ENCODE data around the gene SCARB1. TPM values are rescaled to one million over a fixed set of nuclear protein-coding genes. Genes with fewer than 3 reads are reported as not detected.

Gene SCARB1
- total and polyA plus RNA-seq, 2 donors (not counting 1 experiment from before 2014, with no cell fraction given), result 14.7 to 32.5 TPM

DNA sequence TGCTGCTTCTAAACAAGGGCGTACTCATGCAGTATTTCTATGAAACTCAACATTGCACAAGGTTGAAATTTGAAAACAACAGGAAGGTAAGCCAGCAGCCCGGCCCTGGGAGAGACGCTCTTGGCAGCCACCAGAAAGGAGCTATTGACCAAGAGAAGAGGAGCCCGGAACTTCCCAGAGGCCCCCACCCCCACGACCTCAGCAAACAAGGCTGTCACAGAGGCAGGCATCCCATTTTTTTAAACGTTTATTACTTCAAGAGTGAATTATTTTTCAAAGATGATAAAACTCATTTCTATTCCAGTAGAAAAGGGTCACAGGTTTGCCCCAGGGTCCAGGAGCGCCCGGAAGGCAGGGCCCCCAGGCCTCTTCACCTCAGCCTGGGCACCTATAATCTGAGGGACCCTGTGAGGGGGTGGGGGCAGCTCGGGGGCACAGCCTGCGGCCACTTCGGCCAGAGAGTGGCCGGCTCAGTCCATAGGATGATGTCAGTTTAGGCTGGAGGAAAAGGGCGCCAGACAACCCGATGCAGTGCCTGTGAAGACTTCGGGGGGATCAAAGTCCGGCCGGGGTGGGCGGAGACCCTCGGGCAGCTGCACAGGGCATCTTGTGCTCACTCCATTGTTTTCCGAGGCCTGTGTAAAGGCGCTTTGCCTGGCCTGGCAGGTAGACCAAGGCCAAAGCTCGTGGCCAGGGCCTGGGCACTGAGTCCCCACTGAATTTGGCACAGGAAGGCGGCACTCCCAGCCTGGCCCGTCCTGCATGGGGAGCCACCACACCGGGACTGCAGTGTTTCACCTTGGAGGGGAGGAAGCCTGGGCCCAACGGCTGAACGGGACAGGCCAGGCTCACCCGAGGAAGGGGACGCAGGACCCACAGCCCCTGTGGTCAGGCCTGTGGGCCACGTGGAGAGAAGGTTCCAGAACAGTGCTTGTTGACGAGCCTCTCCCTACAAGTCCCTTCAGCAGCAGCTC lies 86.0 kb downstream of the SCARB1 start:
- Histone ChIP-seq H4K20me1 (ENCODE audit: control insufficient read depth, extremely low read depth, insufficient read depth, low read length) (no peaks in the 10 kb centered on the region), H3K27me3 (ENCODE audit: control insufficient read depth, insufficient read depth, low read length) (no peaks in the 10 kb centered on the region), H3K4me3 (replicated peaks in 1 of 4; ENCODE audit: control extremely low read depth in 1 of 4, insufficient read depth in 1 of 4, low read depth in 3 of 4, low read length in 4 of 4) (no peak overlapping the region), H3K9ac (ENCODE audit: insufficient read depth, low read length) (no peak overlapping the region), H3K27ac (ENCODE audit: insufficient read depth, low read length) (no peak overlapping the region), H3K79me2 (ENCODE audit: control insufficient read depth, insufficient read depth, low read length) (no peaks in the 10 kb centered on the region), H3K4me2 (ENCODE audit: extremely low read depth, insufficient read depth, low read length) (no peak overlapping the region), H3K36me3 (ENCODE audit: control insufficient read depth, insufficient read depth, low read length) (no peaks in the 10 kb centered on the region), H2AFZ (ENCODE audit: low read length) (no peak overlapping the region), H3K4me1 (ENCODE audit: control insufficient read depth, extremely low read depth, insufficient read depth, low read length) (peaks cover 14% of the 10 kb centered on the region), H3K9me3 (ENCODE audit: control insufficient read depth, insufficient read depth, low read depth, low read length) (no peaks in the 10 kb centered on the region)
- DNase-seq (ENCODE audit: low read depth in 2 of 2), result no peak
- TF ChIP-seq, protein P1, sequence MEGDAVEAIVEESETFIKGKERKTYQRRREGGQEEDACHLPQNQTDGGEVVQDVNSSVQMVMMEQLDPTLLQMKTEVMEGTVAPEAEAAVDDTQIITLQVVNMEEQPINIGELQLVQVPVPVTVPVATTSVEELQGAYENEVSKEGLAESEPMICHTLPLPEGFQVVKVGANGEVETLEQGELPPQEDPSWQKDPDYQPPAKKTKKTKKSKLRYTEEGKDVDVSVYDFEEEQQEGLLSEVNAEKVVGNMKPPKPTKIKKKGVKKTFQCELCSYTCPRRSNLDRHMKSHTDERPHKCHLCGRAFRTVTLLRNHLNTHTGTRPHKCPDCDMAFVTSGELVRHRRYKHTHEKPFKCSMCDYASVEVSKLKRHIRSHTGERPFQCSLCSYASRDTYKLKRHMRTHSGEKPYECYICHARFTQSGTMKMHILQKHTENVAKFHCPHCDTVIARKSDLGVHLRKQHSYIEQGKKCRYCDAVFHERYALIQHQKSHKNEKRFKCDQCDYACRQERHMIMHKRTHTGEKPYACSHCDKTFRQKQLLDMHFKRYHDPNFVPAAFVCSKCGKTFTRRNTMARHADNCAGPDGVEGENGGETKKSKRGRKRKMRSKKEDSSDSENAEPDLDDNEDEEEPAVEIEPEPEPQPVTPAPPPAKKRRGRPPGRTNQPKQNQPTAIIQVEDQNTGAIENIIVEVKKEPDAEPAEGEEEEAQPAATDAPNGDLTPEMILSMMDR (conservative IDR thresholded peaks at IDR 0.05 in 1 of 2, IDR thresholded peaks at IDR 0.05 in 1 of 2; ENCODE audit: low read depth in 1 of 2, low read length in 2 of 2), result no peak
- no peak for TF ChIP-seq EZH2 (IDR thresholded peaks at IDR 0.05; ENCODE audit: low read length, missing control alignments)

DNA sequence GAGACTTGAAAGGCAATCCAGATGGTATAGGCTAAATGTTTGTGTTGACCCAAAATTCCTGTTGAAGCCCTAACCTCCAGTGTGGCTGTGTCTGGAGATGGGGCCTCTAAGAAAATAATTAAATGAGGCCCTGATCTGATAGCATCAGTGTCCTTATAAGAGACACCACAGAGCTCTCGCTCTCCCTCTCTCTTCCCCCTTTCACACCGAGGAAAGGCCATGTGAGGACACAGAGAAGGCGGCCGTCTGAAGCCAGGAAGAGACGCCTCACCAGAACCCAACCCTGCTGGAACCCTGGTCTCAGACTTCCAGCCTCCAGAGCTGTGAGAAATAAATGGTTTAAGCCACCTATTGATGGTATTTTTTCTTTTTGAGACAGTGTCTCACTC lies 87.5 kb downstream of the SCARB1 start:
- H3K27me3 ChIP-seq (ENCODE audit: control insufficient read depth, insufficient read depth, low read length), result no peaks in the 10 kb centered on the region
- H3K4me3 ChIP-seq (replicated peaks in 1 of 4; ENCODE audit: control extremely low read depth in 1 of 4, insufficient read depth in 1 of 4, low read depth in 3 of 4, low read length in 4 of 4), result no peak overlapping the region
- H4K20me1 ChIP-seq (ENCODE audit: control insufficient read depth, extremely low read depth, insufficient read depth, low read length), result no peaks in the 10 kb centered on the region
- TF ChIP-seq EZH2 (IDR thresholded peaks at IDR 0.05; ENCODE audit: low read length, missing control alignments), result no peak
- TF ChIP-seq, protein P1 (conservative IDR thresholded peaks at IDR 0.05 in 1 of 2, IDR thresholded peaks at IDR 0.05 in 1 of 2; ENCODE audit: low read depth in 1 of 2, low read length in 2 of 2), result no peak
- no peaks in the 10 kb centered on the region for H3K9me3 ChIP-seq (ENCODE audit: control insufficient read depth, insufficient read depth, low read depth, low read length)
- no peaks in the 10 kb centered on the region for H3K36me3 ChIP-seq (ENCODE audit: control insufficient read depth, insufficient read depth, low read length)
- no peak overlapping the region for H3K9ac ChIP-seq (ENCODE audit: insufficient read depth, low read length)
- H3K4me2 ChIP-seq (ENCODE audit: extremely low read depth, insufficient read depth, low read length), result no peak overlapping the region
- no peaks in the 10 kb centered on the region for H3K79me2 ChIP-seq (ENCODE audit: control insufficient read depth, insufficient read depth, low read length)
- H3K27ac ChIP-seq (ENCODE audit: insufficient read depth, low read length), result no peak overlapping the region
- no peak overlapping the region for H2AFZ ChIP-seq (ENCODE audit: low read length)
- peaks cover 14% of the 10 kb centered on the region for H3K4me1 ChIP-seq (ENCODE audit: control insufficient read depth, extremely low read depth, insufficient read depth, low read length)
- no peak for DNase-seq (ENCODE audit: low read depth in 2 of 2)

DNA sequence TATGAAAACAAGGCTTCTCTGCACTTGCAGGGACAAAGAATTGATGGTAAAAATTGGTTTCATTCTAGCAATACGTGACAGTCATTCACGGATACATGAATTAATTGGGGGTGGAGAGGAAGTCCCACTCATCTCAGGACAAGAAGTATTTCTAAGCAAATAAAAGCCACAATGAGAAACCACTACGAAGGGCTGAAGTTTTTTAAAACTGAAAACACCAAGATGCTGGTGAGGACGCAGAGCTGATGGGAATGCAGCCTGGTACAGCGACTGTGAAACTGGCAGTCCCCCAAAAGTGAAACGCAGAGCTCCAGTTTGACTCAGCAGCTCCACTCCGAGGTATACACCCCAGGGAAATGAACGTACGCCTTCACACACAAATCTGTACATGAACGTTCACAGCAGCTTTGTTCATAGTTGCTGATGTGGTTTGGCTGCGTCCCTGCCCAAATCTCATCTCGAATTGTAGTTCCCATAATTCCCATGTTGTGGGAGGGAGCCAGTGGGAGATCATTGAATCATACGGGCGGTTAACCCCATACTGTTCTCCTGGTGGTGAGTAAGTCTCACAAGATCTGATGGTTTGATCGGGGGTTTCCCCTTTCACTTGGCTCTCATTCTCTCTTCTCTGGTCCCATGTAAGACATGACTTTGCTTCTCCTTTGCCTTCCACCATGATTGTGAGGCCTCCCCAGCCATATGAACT lies 89.0 kb downstream of the SCARB1 start:
- TF ChIP-seq, protein P1 (conservative IDR thresholded peaks at IDR 0.05 in 1 of 2, IDR thresholded peaks at IDR 0.05 in 1 of 2; ENCODE audit: low read depth in 1 of 2, low read length in 2 of 2), result peak in 1 of 2 donors; percentile 14
- TF ChIP-seq EZH2 (IDR thresholded peaks at IDR 0.05; ENCODE audit: low read length, missing control alignments), result no peak
- Histone ChIP-seq H3K9ac (ENCODE audit: insufficient read depth, low read length) (no peak overlapping the region), H3K4me1 (ENCODE audit: control insufficient read depth, extremely low read depth, insufficient read depth, low read length) (peaks cover 14% of the 10 kb centered on the region), H3K36me3 (ENCODE audit: control insufficient read depth, insufficient read depth, low read length) (no peaks in the 10 kb centered on the region), H3K27me3 (ENCODE audit: control insufficient read depth, insufficient read depth, low read length) (no peaks in the 10 kb centered on the region), H2AFZ (ENCODE audit: low read length) (peak overlapping the region; percentile 65), H3K79me2 (ENCODE audit: control insufficient read depth, insufficient read depth, low read length) (no peaks in the 10 kb centered on the region), H3K4me3 (replicated peaks in 1 of 4; ENCODE audit: control extremely low read depth in 1 of 4, insufficient read depth in 1 of 4, low read depth in 3 of 4, low read length in 4 of 4) (peak overlapping the region in 3 of 4 experiments; percentile 35 to 43 (median 37)), H3K4me2 (ENCODE audit: extremely low read depth, insufficient read depth, low read length) (peak overlapping the region; percentile 80), H3K9me3 (ENCODE audit: control insufficient read depth, insufficient read depth, low read depth, low read length) (no peaks in the 10 kb centered on the region), H3K27ac (ENCODE audit: insufficient read depth, low read length) (peak overlapping the region; percentile 82), H4K20me1 (ENCODE audit: control insufficient read depth, extremely low read depth, insufficient read depth, low read length) (no peaks in the 10 kb centered on the region)
- DNase-seq (ENCODE audit: low read depth in 2 of 2), result peak; percentile 86 to 99
